ENCODE measurements around the gene FCRL5. TPM values are rescaled to one million over a fixed set of nuclear protein-coding genes. Genes with fewer than 3 reads are reported as not detected.
A peak's percentile ranks its signal among the peaks of the same experiment; 100 is the strongest.
"Not testable (repeated sequence)": the region's sequence is repeated elsewhere in the genome, so short reads cannot be mapped to it uniquely, and the experiment has no call there.

The FCRL5 gene
- total RNA-seq, 1 experiment from 2014 or later: 0.93 TPM

- no peaks in the 10 kb centered on the region for H3K79me2 ChIP-seq (ENCODE audit: low read length)
- no peak overlapping the region for H3K4me3 ChIP-seq (ENCODE audit: low read length)
- H3K27me3 ChIP-seq (ENCODE audit: low read length): no peaks in the 10 kb centered on the region
- H3K4me2 ChIP-seq (ENCODE audit: low read depth, low read length, poor library complexity, severe bottlenecking): no peak overlapping the region
- H3K9me3 ChIP-seq (ENCODE audit: low read length): no peaks in the 10 kb centered on the region
- H3K9me2 ChIP-seq (replicated peaks; ENCODE audit: insufficient read depth, low read length): no peaks in the 10 kb centered on the region
- no peak overlapping the region for H2AFZ ChIP-seq (ENCODE audit: low read length)
- no peak overlapping the region for H3K9ac ChIP-seq (ENCODE audit: low read length)
- H4K20me1 ChIP-seq (ENCODE audit: insufficient read depth, low read depth, low read length): no peaks in the 10 kb centered on the region
- DNase-seq: peak; percentile 93
- H3K4me1 ChIP-seq (ENCODE audit: low read length): peaks cover 31% of the 10 kb centered on the region
- H3K27ac ChIP-seq (ENCODE audit: low read length): no peak overlapping the region
- H3K36me3 ChIP-seq (ENCODE audit: insufficient read depth, low read length): no peaks in the 10 kb centered on the region; the same call in 1 of the 2 replicates
Measured at GRCh38 chr1:157580179-157580827, 28.0 kb upstream of the FCRL5 start.

- Histone ChIP-seq H3K27ac (ENCODE audit: low read length) (no peak overlapping the region), H3K4me3 (ENCODE audit: low read length) (no peak overlapping the region), H2AFZ (ENCODE audit: low read length) (no peak overlapping the region), H3K9ac (ENCODE audit: low read length) (no peak overlapping the region), H3K4me2 (ENCODE audit: low read depth, low read length, poor library complexity, severe bottlenecking) (no peak overlapping the region), H3K9me3 (ENCODE audit: low read length) (no peaks in the 10 kb centered on the region), H3K4me1 (ENCODE audit: low read length) (peaks cover 33% of the 10 kb centered on the region), H3K79me2 (ENCODE audit: low read length) (no peaks in the 10 kb centered on the region), H4K20me1 (ENCODE audit: insufficient read depth, low read depth, low read length) (no peaks in the 10 kb centered on the region), H3K9me2 (replicated peaks; ENCODE audit: insufficient read depth, low read length) (no peaks in the 10 kb centered on the region), H3K36me3 (ENCODE audit: insufficient read depth, low read length) (no peaks in the 10 kb centered on the region), H3K27me3 (ENCODE audit: low read length) (no peaks in the 10 kb centered on the region)
- no peak for DNase-seq
Measured at GRCh38 chr1:157577420-157577819, 25.1 kb upstream of the FCRL5 start.

GRCh38 chr1:157575744-157576143 lies 23.4 kb upstream of the FCRL5 start:
- H3K9me2 ChIP-seq (replicated peaks; ENCODE audit: insufficient read depth, low read length): no peaks in the 10 kb centered on the region
- H4K20me1 ChIP-seq (ENCODE audit: insufficient read depth, low read depth, low read length): no peaks in the 10 kb centered on the region
- H3K36me3 ChIP-seq (ENCODE audit: insufficient read depth, low read length): no peaks in the 10 kb centered on the region
- H3K9me3 ChIP-seq (ENCODE audit: low read length): no peaks in the 10 kb centered on the region
- H2AFZ ChIP-seq (ENCODE audit: low read length): no peak overlapping the region
- peaks cover 30% of the 10 kb centered on the region for H3K4me1 ChIP-seq (ENCODE audit: low read length)
- H3K27ac ChIP-seq (ENCODE audit: low read length): no peak overlapping the region
- no peak overlapping the region for H3K4me2 ChIP-seq (ENCODE audit: low read depth, low read length, poor library complexity, severe bottlenecking)
- H3K27me3 ChIP-seq (ENCODE audit: low read length): no peaks in the 10 kb centered on the region
- H3K4me3 ChIP-seq (ENCODE audit: low read length): no peak overlapping the region
- no peak for DNase-seq
- H3K79me2 ChIP-seq (ENCODE audit: low read length): no peaks in the 10 kb centered on the region
- no peak overlapping the region for H3K9ac ChIP-seq (ENCODE audit: low read length)

GRCh38 chr1:157574836-157575235 lies 22.5 kb upstream of the FCRL5 start:
- Histone ChIP-seq H3K9me3 (ENCODE audit: low read length) (no peaks in the 10 kb centered on the region), H3K79me2 (ENCODE audit: low read length) (no peaks in the 10 kb centered on the region), H3K9me2 (replicated peaks; ENCODE audit: insufficient read depth, low read length) (no peaks in the 10 kb centered on the region), H3K27me3 (ENCODE audit: low read length) (no peaks in the 10 kb centered on the region), H4K20me1 (ENCODE audit: insufficient read depth, low read depth, low read length) (no peaks in the 10 kb centered on the region), H3K27ac (ENCODE audit: low read length) (no peak overlapping the region), H3K9ac (ENCODE audit: low read length) (no peak overlapping the region), H3K4me2 (ENCODE audit: low read depth, low read length, poor library complexity, severe bottlenecking) (no peak overlapping the region), H3K4me3 (ENCODE audit: low read length) (no peak overlapping the region), H3K36me3 (ENCODE audit: insufficient read depth, low read length) (no peaks in the 10 kb centered on the region), H3K4me1 (ENCODE audit: low read length) (peaks cover 25% of the 10 kb centered on the region), H2AFZ (ENCODE audit: low read length) (no peak overlapping the region)
- DNase-seq: no peak

- Histone ChIP-seq H4K20me1 (ENCODE audit: insufficient read depth, low read depth, low read length) (no peaks in the 10 kb centered on the region), H3K27ac (ENCODE audit: low read length) (peak overlapping the region; percentile 73), H3K9ac (ENCODE audit: low read length) (peak overlapping the region; percentile 2), H3K79me2 (ENCODE audit: low read length) (no peaks in the 10 kb centered on the region), H3K4me1 (ENCODE audit: low read length) (peaks cover 64% of the 10 kb centered on the region), H3K36me3 (ENCODE audit: insufficient read depth, low read length) (no peaks in the 10 kb centered on the region), H3K4me3 (ENCODE audit: low read length) (peak overlapping the region; percentile 15; the same call in 1 of the 2 replicates), H3K9me2 (replicated peaks; ENCODE audit: insufficient read depth, low read length) (no peaks in the 10 kb centered on the region), H3K4me2 (ENCODE audit: low read depth, low read length, poor library complexity, severe bottlenecking) (peak overlapping the region; percentile 51), H2AFZ (ENCODE audit: low read length) (peak overlapping the region; percentile 32), H3K9me3 (ENCODE audit: low read length) (no peaks in the 10 kb centered on the region), H3K27me3 (ENCODE audit: low read length) (no peaks in the 10 kb centered on the region)
- peak; percentile 87 for DNase-seq
Measured at GRCh38 chr1:157566484-157567300, 14.4 kb upstream of the FCRL5 start.

- Histone ChIP-seq H3K27ac (ENCODE audit: low read length) (no peak overlapping the region), H3K79me2 (ENCODE audit: low read length) (no peaks in the 10 kb centered on the region), H3K4me3 (ENCODE audit: low read length) (no peak overlapping the region), H3K9me3 (ENCODE audit: low read length) (no peaks in the 10 kb centered on the region; the same call in 1 of the 2 replicates), H2AFZ (ENCODE audit: low read length) (no peak overlapping the region), H3K9ac (ENCODE audit: low read length) (no peak overlapping the region), H3K9me2 (replicated peaks; ENCODE audit: insufficient read depth, low read length) (no peaks in the 10 kb centered on the region), H4K20me1 (ENCODE audit: insufficient read depth, low read depth, low read length) (no peaks in the 10 kb centered on the region), H3K27me3 (ENCODE audit: low read length) (no peaks in the 10 kb centered on the region), H3K36me3 (ENCODE audit: insufficient read depth, low read length) (no peaks in the 10 kb centered on the region), H3K4me1 (ENCODE audit: low read length) (peaks cover 50% of the 10 kb centered on the region), H3K4me2 (ENCODE audit: low read depth, low read length, poor library complexity, severe bottlenecking) (peak overlapping the region; percentile 34)
- peak; percentile 71 for DNase-seq
Measured at GRCh38 chr1:157562515-157562914, 10.2 kb upstream of the FCRL5 start.

- H3K36me3 ChIP-seq (ENCODE audit: insufficient read depth, low read length): no peaks in the 10 kb centered on the region
- H3K9ac ChIP-seq (ENCODE audit: low read length): no peak overlapping the region
- no peaks in the 10 kb centered on the region for H3K9me2 ChIP-seq (replicated peaks; ENCODE audit: insufficient read depth, low read length)
- no peak overlapping the region for H3K4me3 ChIP-seq (ENCODE audit: low read length)
- H3K27me3 ChIP-seq (ENCODE audit: low read length): no peaks in the 10 kb centered on the region
- H2AFZ ChIP-seq (ENCODE audit: low read length): no peak overlapping the region
- DNase-seq: no peak
- no peak overlapping the region for H3K4me2 ChIP-seq (ENCODE audit: low read depth, low read length, poor library complexity, severe bottlenecking)
- H3K27ac ChIP-seq (ENCODE audit: low read length): no peak overlapping the region
- H3K4me1 ChIP-seq (ENCODE audit: low read length): peaks cover 27% of the 10 kb centered on the region
- H3K9me3 ChIP-seq (ENCODE audit: low read length): no peaks in the 10 kb centered on the region; the same call in 1 of the 2 replicates
- no peaks in the 10 kb centered on the region for H3K79me2 ChIP-seq (ENCODE audit: low read length)
- no peaks in the 10 kb centered on the region for H4K20me1 ChIP-seq (ENCODE audit: insufficient read depth, low read depth, low read length)
Measured at GRCh38 chr1:157558119-157558518, 5.8 kb upstream of the FCRL5 start.

GRCh38 chr1:157548081-157548480 lies 4.2 kb downstream of the FCRL5 start:
- not testable (repeated sequence) for H3K9me3 ChIP-seq (ENCODE audit: low read length); H3K4me2 ChIP-seq (ENCODE audit: low read depth, low read length, poor library complexity, severe bottlenecking); H3K4me3 ChIP-seq (ENCODE audit: low read length); H3K27me3 ChIP-seq (ENCODE audit: low read length); H2AFZ ChIP-seq (ENCODE audit: low read length); H3K36me3 ChIP-seq (ENCODE audit: insufficient read depth, low read length); DNase-seq; H3K9me2 ChIP-seq (replicated peaks; ENCODE audit: insufficient read depth, low read length); H3K9ac ChIP-seq (ENCODE audit: low read length); H4K20me1 ChIP-seq (ENCODE audit: insufficient read depth, low read depth, low read length); H3K79me2 ChIP-seq (ENCODE audit: low read length); H3K27ac ChIP-seq (ENCODE audit: low read length)
- H3K4me1 ChIP-seq (ENCODE audit: low read length): peaks cover 12% of the 10 kb centered on the region
